Activated CD4-positive, alpha-beta T cell treated with anti-CD3 and anti-CD28 coated beads, Interleukin-2, amount 10 ng/mL, durations not matched to agents 7 days and 5 days (primary cell): ENCODE data around the gene MYO18A. TPM values are rescaled to one million over a fixed set of nuclear protein-coding genes. Genes with fewer than 3 reads are reported as not detected.
"Not testable (repeated sequence)": the region's sequence is repeated elsewhere in the genome, so short reads cannot be mapped to it uniquely, and the experiment has no call there.

Experiments
- CTCF ChIA-PET: fragments of 350-600 bp; sonication (Branson Sonifier 250); formaldehyde crosslinking; loops from one replicate; lab custom pipeline; 2021; ENCODE audit warnings: antibody characterized with exemption; lab: Charles Lee
- POLR2A ChIA-PET: fragments of 350-600 bp; sonication (Branson Sonifier 250); formaldehyde crosslinking; loops from one replicate; lab custom pipeline; 2021; ENCODE audit warnings: antibody characterized with exemption; lab: Charles Lee
- DNase-seq: peaks from one replicate; pipeline ENCODE4 v3.0.0-alpha.2; 2020
- H3K27ac Mint-ChIP-seq: one replicate; pipeline ENCODE4 v1.8.0; 2021; ENCODE audit warnings: mild to moderate bottlenecking, moderate library complexity, mixed read lengths
- H3K27me3 Mint-ChIP-seq: one replicate; pipeline ENCODE4 v1.8.0; 2021; ENCODE audit warnings: mixed read lengths
- H3K36me3 Mint-ChIP-seq: one replicate; pipeline ENCODE4 v1.8.0; 2021; ENCODE audit warnings: low read depth, mixed read lengths
- H3K4me1 Mint-ChIP-seq: one replicate; pipeline ENCODE4 v1.8.0; 2021; ENCODE audit warnings: mixed read lengths
- H3K4me3 Mint-ChIP-seq: one replicate; pipeline ENCODE4 v1.8.0; 2021; ENCODE audit warnings: mild to moderate bottlenecking, moderate library complexity, mixed read lengths
- H3K9me3 Mint-ChIP-seq: one replicate; pipeline ENCODE4 v1.8.0; 2021; ENCODE audit warnings: mixed read lengths
- total RNA-seq, 2 experiments: library from RNA; stranded (reverse); gene quantifications; one replicate each; pipeline ENCODE4 v1.2.3, GENCODE V29; 2021

MYO18A gene, protein sequence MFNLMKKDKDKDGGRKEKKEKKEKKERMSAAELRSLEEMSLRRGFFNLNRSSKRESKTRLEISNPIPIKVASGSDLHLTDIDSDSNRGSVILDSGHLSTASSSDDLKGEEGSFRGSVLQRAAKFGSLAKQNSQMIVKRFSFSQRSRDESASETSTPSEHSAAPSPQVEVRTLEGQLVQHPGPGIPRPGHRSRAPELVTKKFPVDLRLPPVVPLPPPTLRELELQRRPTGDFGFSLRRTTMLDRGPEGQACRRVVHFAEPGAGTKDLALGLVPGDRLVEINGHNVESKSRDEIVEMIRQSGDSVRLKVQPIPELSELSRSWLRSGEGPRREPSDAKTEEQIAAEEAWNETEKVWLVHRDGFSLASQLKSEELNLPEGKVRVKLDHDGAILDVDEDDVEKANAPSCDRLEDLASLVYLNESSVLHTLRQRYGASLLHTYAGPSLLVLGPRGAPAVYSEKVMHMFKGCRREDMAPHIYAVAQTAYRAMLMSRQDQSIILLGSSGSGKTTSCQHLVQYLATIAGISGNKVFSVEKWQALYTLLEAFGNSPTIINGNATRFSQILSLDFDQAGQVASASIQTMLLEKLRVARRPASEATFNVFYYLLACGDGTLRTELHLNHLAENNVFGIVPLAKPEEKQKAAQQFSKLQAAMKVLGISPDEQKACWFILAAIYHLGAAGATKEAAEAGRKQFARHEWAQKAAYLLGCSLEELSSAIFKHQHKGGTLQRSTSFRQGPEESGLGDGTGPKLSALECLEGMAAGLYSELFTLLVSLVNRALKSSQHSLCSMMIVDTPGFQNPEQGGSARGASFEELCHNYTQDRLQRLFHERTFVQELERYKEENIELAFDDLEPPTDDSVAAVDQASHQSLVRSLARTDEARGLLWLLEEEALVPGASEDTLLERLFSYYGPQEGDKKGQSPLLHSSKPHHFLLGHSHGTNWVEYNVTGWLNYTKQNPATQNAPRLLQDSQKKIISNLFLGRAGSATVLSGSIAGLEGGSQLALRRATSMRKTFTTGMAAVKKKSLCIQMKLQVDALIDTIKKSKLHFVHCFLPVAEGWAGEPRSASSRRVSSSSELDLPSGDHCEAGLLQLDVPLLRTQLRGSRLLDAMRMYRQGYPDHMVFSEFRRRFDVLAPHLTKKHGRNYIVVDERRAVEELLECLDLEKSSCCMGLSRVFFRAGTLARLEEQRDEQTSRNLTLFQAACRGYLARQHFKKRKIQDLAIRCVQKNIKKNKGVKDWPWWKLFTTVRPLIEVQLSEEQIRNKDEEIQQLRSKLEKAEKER (N-terminal part only)
- total RNA-seq = 100 to 1,000 TPM in 1 of 2 experiments, 10 to 100 TPM in 1; 82.2 to 101 TPM

DNA sequence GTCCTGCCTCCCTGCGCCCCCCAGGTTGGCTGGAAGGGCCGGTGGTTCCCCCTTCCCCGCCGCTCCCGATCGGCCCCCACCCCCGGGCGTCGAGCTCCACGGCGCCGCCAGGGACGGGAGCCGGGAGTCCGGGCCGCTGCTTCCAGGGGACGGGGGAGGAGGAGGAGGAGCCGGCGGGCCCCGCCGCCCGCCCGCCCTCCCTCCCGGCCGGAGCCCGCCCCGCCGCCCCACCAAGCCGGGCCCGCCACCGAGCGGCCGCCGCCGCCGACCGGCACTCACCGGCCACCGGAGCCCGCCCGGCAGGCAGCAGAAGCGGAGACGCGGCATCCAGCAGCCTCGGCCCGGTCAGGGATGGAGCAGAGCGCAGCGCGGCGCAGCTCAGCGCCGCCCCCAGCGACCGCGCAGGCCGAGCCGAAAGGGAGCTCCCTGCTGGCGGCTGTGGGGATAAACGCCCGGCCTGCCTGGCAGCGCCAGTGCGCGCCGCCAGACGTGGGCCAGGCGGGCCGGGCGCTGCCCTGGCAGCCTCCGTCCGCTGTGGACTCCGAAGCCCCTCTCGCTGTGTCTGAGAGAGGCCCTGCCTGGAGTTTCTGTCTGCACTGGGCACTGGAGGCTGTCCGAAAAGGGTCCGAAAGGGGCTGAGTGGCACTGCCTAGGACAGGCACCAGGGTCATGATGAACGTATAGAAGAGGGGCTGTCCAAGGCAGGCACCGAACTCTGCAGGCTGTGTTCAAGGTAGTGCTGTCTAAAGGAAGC lies at the start of gene MYO18A:
Gene MYO18A (minus strand): TSS at position 365 of the 754 bp plus-strand sequence. CDS start 13,458 bp downstream, outside the sequence.
- peak; percentile 78 for DNase-seq
- POLR2A ChIA-PET = interaction anchor here (0.6 to 1.1 kb wide), 2 partner anchors 31 to 67 kb away, joined by 3 to 4 read pairs; partner anchors contain the start of gene CRYBA1
- no peaks in the 10 kb centered on the region for H3K36me3 Mint-ChIP-seq
- peaks cover 36% of the 10 kb centered on the region for H3K4me1 Mint-ChIP-seq
- H3K27me3 Mint-ChIP-seq = peaks cover 15% of the 10 kb centered on the region
- CTCF ChIA-PET = interaction anchor here (0.6 to 5.7 kb wide), 29 partner anchors 9 to 711 kb away, joined by 3 to 99 read pairs (median 5); partner anchors contain the start of gene NUFIP2
- H3K9me3 Mint-ChIP-seq = no peaks in the 10 kb centered on the region
- peak within 1 kb of the TSS; percentile 27 for H3K27ac Mint-ChIP-seq
- peak within 1 kb of the TSS; percentile 58 for H3K4me3 Mint-ChIP-seq

DNA sequence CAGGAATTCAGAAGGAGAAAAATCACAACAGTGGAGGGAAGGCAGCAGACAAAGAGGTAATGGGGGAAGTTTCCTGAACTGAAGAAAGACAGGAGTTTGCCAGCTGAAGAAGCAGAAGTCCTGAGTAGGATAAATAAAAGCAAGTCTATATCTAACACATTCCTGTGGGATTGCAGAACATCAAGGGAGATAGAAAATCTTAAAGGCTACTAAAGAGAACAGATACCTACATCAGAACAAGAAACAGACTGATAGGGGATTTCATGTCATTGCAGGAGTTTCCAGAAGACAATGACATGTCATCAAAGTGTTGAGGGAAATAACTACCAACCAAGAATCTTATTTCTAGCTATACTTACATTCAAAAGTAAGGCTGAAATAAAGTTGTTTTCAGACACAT lies 45.2 kb upstream of the MYO18A start:
- no peaks in the 10 kb centered on the region for H3K36me3 Mint-ChIP-seq
- no peak overlapping the region for H3K27ac Mint-ChIP-seq
- CTCF ChIA-PET = interaction anchor here (1.0 to 1.1 kb wide), 2 partner anchors 8 to 80 kb away, joined by 3 read pairs; no protein-coding TSS in a partner anchor
- DNase-seq = no peak
- no peaks in the 10 kb centered on the region for H3K9me3 Mint-ChIP-seq
- peaks cover 2% of the 10 kb centered on the region for H3K27me3 Mint-ChIP-seq
- no peaks in the 10 kb centered on the region for H3K4me1 Mint-ChIP-seq
- no peak overlapping the region for H3K4me3 Mint-ChIP-seq
- POLR2A ChIA-PET = no interaction called here

DNA sequence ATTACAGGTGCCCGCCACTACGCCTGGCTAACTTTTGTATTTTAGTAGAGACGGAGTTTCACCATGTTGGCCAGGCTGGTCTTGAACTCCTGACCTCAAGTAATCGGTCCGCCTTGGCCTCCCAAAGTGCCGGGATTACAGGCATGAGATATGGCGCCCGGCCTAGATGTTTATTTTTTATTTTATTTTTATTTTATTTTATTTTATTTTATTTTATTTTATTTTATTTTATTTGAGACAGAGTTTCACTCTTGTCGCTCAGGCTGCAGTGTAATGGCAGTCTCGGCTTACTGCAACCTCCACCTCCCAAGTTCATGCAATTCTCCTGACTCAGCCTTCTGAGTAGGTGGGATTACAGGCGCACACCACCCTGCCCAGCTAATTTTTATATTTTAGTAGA lies 41.1 kb upstream of the MYO18A start:
- POLR2A ChIA-PET, H3K9me3 Mint-ChIP-seq, H3K36me3 Mint-ChIP-seq, H3K27me3 Mint-ChIP-seq, H3K4me3 Mint-ChIP-seq, DNase-seq, H3K27ac Mint-ChIP-seq, H3K4me1 Mint-ChIP-seq: not testable (repeated sequence)
- CTCF ChIA-PET = interaction anchor here (0.8 kb wide), 1 partner anchor 97 kb away, joined by 3 read pairs; no protein-coding TSS in a partner anchor

DNA sequence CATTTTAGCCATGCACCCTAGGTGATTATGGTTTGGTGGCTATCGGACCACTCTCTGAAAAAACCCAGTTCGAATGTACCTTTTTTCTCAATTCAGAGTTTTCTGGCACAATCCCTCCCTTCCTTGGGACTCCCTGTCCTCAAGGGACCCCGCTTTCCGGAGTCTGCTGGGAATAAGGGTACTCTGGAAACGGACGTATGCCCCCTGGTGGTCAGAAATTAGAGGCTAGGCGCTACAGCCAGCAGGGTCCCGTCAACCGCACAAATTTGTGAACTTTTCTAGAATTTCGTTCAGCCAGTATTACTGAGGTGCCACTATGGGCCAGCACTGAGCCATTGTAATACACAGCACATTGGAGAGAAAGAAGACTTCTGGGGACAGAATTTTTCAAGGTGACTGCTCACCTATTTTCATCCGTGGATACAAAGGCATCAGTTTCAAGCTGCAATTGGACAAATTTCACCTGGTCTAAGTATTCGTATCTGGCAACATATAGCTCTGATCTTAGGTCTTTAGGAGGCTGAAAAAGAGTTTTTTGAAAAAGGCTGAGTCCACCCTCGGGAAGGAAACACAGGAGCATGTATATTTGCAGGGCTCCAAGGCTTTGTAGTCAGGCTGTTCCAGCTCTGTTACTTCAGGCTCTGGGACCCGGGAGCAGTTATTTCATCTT lies 39.3 kb upstream of the MYO18A start:
- Mint-ChIP-seq H3K36me3 (no peaks in the 10 kb centered on the region), H3K4me1 (peaks cover 8% of the 10 kb centered on the region), H3K27ac (no peak overlapping the region), H3K9me3 (no peaks in the 10 kb centered on the region), H3K27me3 (peaks cover 5% of the 10 kb centered on the region), H3K4me3 (no peak overlapping the region)
- ChIA-PET CTCF (interaction anchor here (0.6 to 4.8 kb wide), 19 partner anchors 11 to 103 kb away, joined by 3 to 30 read pairs (median 4); no protein-coding TSS in a partner anchor), POLR2A (no interaction called here)
- peak; percentile 79 for DNase-seq

DNA sequence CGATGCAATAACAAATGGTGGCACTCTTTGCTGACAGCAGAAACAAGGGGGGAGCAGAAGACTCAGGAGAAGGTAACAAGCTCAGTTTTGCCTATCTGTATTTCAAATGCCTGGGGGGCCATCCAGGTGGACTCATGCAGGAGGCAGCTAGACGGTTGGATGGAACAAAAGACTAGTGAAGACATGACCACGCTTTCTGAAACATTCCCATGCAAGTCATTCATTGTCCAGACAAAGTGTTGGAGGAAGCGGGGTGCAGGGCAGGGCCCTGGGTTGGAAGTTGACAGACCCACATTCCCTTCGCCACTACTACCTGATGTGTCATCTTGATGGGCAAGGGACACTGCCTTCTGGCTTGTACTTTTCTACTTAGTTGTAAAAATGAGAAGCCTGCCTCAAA lies 36.7 kb upstream of the MYO18A start:
- DNase-seq = no peak
- Mint-ChIP-seq H3K4me1 (peaks cover 8% of the 10 kb centered on the region), H3K27ac (no peak overlapping the region), H3K9me3 (no peaks in the 10 kb centered on the region), H3K27me3 (peaks cover 5% of the 10 kb centered on the region), H3K36me3 (no peaks in the 10 kb centered on the region), H3K4me3 (no peak overlapping the region)
- POLR2A ChIA-PET = no interaction called here
- CTCF ChIA-PET = interaction anchor here (1.1 to 4.8 kb wide), 4 partner anchors 37 to 77 kb away, joined by 3 to 30 read pairs (median 4); partner anchors contain the start of gene MYO18A

DNA sequence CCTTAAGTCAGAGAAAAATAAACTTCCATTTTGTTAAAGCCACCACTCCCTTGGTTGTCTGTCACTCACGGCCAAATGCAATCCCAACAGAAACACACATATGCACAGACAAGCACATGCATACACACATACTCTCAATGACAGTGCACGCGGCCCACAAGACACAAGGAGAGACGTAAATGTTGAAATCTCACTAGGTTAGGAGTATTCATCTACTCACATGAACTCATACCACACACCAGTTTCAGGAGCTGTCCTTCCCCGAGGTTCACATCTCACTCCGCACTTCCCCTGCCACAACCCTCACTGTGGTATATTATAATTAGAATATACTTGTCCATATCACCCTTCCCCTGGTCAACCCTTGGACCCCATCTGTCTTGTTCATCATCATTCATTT lies 36.0 kb upstream of the MYO18A start:
- H3K27ac Mint-ChIP-seq = no peak overlapping the region
- peaks cover 8% of the 10 kb centered on the region for H3K4me1 Mint-ChIP-seq
- ChIA-PET CTCF (interaction anchor here (0.7 to 4.8 kb wide), 3 partner anchors 36 to 92 kb away, joined by 3 to 30 read pairs (median 6); partner anchors contain the start of gene MYO18A), POLR2A (no interaction called here)
- H3K27me3 Mint-ChIP-seq = peaks cover 5% of the 10 kb centered on the region
- no peaks in the 10 kb centered on the region for H3K9me3 Mint-ChIP-seq
- no peak overlapping the region for H3K4me3 Mint-ChIP-seq
- H3K36me3 Mint-ChIP-seq = no peaks in the 10 kb centered on the region
- DNase-seq = no peak

DNA sequence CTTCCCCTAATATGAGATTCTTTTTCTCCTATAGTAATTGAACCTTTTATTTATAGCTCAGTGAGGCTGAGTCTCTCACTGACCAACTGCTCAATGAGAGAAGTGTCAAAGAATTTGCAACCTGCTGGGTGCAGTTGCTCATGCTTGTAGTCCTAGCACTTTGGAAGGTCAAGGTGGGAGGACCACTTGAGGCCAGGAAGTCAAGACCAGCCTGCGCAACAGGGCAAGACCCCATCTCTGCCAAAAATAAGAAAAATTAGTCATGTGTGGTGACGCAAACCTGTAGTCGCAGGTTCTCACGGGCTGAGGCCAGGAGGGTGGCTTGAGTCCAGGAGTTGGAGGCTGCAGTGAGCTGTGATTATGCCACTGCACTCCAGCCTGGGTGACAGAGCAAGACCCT lies 35.5 kb upstream of the MYO18A start:
- ChIA-PET CTCF (interaction anchor here (0.7 to 4.8 kb wide), 2 partner anchors 67 to 92 kb away, joined by 3 to 30 read pairs; no protein-coding TSS in a partner anchor), POLR2A (no interaction called here)

DNA sequence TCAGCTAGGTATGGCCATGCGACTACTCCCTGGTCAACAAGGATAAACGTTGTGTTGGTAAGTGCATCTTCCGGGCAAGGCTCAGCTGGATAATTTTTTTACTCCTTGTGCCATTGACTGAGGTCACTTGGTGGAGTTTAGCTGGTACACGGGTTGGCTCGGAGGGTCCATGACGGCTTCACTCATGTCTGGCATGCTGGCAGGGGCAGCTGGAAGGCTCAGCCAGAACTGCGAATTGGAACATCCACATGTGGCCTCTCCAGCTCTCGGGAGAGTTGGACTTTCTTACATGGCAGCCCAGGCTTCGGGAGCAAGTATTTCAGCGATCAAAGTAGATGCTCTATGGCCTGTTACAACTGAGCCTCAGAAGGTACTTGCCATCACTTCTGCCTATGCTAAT lies 35.0 kb upstream of the MYO18A start:
- H3K9me3 Mint-ChIP-seq = no peaks in the 10 kb centered on the region
- no peaks in the 10 kb centered on the region for H3K36me3 Mint-ChIP-seq
- no peak overlapping the region for H3K4me3 Mint-ChIP-seq
- DNase-seq = no peak
- peaks cover 8% of the 10 kb centered on the region for H3K4me1 Mint-ChIP-seq
- ChIA-PET POLR2A (no interaction called here), CTCF (interaction anchor here (0.7 to 1.3 kb wide), 3 partner anchors 35 to 91 kb away, joined by 3 to 4 read pairs (median 3); partner anchors contain the start of gene MYO18A)
- peak overlapping the region; percentile 31 for H3K27ac Mint-ChIP-seq
- H3K27me3 Mint-ChIP-seq = peaks cover 7% of the 10 kb centered on the region

More for the DNA sequence above, 35.5 kb upstream of the MYO18A start:
- Mint-ChIP-seq H3K4me1 (peaks cover 8% of the 10 kb centered on the region), H3K27me3 (peaks cover 5% of the 10 kb centered on the region), H3K4me3 (no peak overlapping the region), H3K9me3 (no peaks in the 10 kb centered on the region), H3K36me3 (no peaks in the 10 kb centered on the region), H3K27ac (no peak overlapping the region)
- no peak for DNase-seq

DNA sequence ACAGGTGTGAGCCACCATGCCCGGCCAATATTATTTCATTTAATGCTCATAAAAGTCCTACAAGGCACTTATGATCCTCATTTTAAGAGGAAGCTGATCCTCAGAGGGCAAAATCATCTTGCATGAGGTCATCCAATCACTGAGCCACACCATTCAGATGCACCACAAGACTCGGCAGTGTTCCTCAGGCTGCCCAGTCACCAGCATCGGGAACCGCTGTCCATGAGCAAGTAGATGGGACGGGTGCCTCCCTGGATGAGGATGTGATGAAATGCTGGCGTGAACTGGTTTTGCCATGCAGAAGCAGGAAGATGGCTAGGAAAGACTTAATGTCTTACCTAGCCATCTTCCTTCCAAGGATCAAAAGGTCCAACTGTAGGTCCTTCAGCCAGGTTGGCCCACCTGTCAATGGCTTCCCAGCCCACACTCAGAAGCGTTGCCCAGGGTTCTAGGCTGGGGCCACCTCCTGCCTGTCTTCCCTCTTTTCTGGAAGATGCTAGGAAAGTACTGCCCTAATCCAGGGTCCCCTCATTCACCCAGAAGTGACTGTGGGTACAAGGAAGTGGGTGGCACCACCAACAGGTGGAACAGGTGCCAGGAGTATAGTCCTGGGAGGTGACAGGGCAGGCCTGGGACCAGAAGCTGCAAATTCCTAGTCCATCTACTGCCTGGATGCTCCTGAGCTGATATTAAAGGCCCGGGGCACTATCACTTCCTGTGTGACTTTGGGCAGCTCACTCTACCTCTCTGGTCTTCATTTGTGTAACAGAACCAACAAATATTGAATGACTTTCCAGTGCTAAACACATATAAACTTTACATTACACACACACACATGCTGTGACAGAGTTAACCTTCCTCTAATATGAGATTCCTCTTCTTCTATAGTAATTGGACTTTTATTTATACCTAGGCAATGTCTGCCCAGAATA lies 34.3 kb upstream of the MYO18A start:
- Mint-ChIP-seq H3K4me1 (peaks cover 5% of the 10 kb centered on the region), H3K4me3 (no peak overlapping the region), H3K27me3 (peaks cover 7% of the 10 kb centered on the region), H3K9me3 (no peaks in the 10 kb centered on the region), H3K27ac (no peak overlapping the region), H3K36me3 (no peaks in the 10 kb centered on the region)
- ChIA-PET CTCF (interaction anchor here (0.8 to 1.3 kb wide), 2 partner anchors 34 to 66 kb away, joined by 3 to 4 read pairs; partner anchors contain the start of gene MYO18A), POLR2A (no interaction called here)
- no peak for DNase-seq

DNA sequence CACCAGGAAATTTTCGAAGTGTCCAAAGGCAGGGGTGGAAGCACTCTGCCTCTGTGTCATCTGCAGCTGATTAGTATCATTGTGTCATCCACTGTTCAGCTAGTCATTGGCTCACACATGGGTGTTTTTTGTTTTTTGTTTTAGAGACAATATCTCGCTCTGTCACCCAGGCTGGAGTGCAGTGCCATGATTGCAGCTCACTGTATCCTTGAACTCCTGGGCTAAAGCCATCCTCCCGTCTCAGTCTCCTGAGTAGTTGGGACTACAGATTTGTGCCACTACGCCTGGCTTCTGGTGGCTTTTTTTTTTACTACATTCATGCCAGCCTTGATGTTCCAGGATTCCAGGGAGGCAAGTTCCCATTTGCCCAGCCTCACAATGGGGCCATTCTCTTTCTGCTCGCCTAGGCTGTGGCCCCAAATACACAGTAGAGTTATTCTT lies 32.5 kb upstream of the MYO18A start:
- ChIA-PET POLR2A (no interaction called here), CTCF (interaction anchor here (0.7 to 1.1 kb wide), 3 partner anchors 12 to 47 kb away, joined by 3 to 5 read pairs (median 3); no protein-coding TSS in a partner anchor)
- no peaks in the 10 kb centered on the region for H3K4me1 Mint-ChIP-seq
- no peak for DNase-seq
- no peaks in the 10 kb centered on the region for H3K9me3 Mint-ChIP-seq
- H3K36me3 Mint-ChIP-seq = no peaks in the 10 kb centered on the region
- peaks cover 7% of the 10 kb centered on the region for H3K27me3 Mint-ChIP-seq
- H3K27ac Mint-ChIP-seq = no peak overlapping the region
- no peak overlapping the region for H3K4me3 Mint-ChIP-seq
